Progenitor cell of endocrine pancreas (in vitro differentiated cells): ENCODE results near the gene OR5AK2. TPM values are rescaled to one million over a fixed set of nuclear protein-coding genes. Genes with fewer than 3 reads are reported as not detected.
A peak's percentile ranks its signal among the peaks of the same experiment; 100 is the strongest.
"Not testable (repeated sequence)": the region's sequence is repeated elsewhere in the genome, so short reads cannot be mapped to it uniquely, and the experiment has no call there.

Source experiments
- DNase-seq: peaks from one replicate; pipeline ENCODE4 v3.0.0; 2021; ENCODE audit warnings: low spot score; ENCODE audit not compliant: unreplicated experiment
- H3K27ac Mint-ChIP-seq: 2 replicates; pipeline ENCODE4 v1.8.0; 2021; ENCODE audit warnings: mild to moderate bottlenecking, moderate library complexity, mixed read lengths
- H3K27me3 Mint-ChIP-seq: 2 replicates; pipeline ENCODE4 v1.8.0; 2021; ENCODE audit warnings: mixed read lengths
- H3K36me3 Mint-ChIP-seq: 2 replicates; pipeline ENCODE4 v1.8.0; 2022; ENCODE audit warnings: mixed read lengths; ENCODE audit not compliant: insufficient read depth
- H3K4me1 Mint-ChIP-seq: 2 replicates; pipeline ENCODE4 v1.8.0; 2021; ENCODE audit warnings: low read depth, mixed read lengths
- H3K4me3 Mint-ChIP-seq: 2 replicates; pipeline ENCODE4 v1.8.0; 2021; ENCODE audit warnings: low read depth, mild to moderate bottlenecking, moderate library complexity, mixed read lengths
- H3K9me3 Mint-ChIP-seq: 2 replicates; pipeline ENCODE4 v1.8.0; 2021; ENCODE audit warnings: low read depth, mixed read lengths
- long read RNA-seq: library from polyadenylated mRNA; unstranded; transcript quantifications from one replicate; pipeline ENCODE4 v2.0.0, GENCODE V29; 2020
- total RNA-seq: library from RNA; stranded (reverse); gene quantifications from 2 replicates; pipeline ENCODE4 v1.2.1, GENCODE V29; 2021
- TF ChIP-seq, protein P1 (sequence below): fragments of 200-600 bp; sonication (generic); IDR thresholded peaks from one replicate; pipeline ENCODE4 v1.5.0; 2021; ENCODE audit warnings: antibody characterized with exemption, mild to moderate bottlenecking; ENCODE audit not compliant: unreplicated experiment

Gene OR5AK2, protein sequence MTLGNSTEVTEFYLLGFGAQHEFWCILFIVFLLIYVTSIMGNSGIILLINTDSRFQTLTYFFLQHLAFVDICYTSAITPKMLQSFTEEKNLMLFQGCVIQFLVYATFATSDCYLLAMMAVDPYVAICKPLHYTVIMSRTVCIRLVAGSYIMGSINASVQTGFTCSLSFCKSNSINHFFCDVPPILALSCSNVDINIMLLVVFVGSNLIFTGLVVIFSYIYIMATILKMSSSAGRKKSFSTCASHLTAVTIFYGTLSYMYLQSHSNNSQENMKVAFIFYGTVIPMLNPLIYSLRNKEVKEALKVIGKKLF
- total RNA-seq: not detected in 2 replicates
- long read RNA-seq: 0 reads

DNA sequence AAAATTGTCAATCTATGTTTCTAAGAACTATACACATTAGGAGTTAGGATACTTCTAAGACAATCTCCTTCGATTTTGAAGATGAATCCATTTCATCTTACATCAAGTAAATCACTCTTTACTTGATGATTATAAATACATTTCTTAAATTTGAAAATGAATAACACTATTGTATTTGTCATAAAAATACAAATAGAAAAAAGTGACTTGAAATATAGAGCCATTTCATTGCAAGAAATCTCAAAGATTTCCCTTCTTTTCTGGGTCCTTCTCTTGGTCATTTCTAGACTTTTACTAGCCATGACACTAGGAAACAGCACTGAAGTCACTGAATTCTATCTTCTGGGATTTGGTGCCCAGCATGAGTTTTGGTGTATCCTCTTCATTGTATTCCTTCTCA lies at the start of gene OR5AK2:
OR5AK2 (plus strand) TSS at position 301 of the 400 bp plus-strand sequence; CDS start at position 301, 0 bp downstream.
- H3K4me3 Mint-ChIP-seq: no peak within 1 kb of the TSS
- DNase-seq: no peak
- H3K27ac Mint-ChIP-seq: no peak within 1 kb of the TSS
- no peaks in the 10 kb centered on the region for H3K36me3 Mint-ChIP-seq
- no peaks in the 10 kb centered on the region for H3K27me3 Mint-ChIP-seq
- TF ChIP-seq, protein P1, sequence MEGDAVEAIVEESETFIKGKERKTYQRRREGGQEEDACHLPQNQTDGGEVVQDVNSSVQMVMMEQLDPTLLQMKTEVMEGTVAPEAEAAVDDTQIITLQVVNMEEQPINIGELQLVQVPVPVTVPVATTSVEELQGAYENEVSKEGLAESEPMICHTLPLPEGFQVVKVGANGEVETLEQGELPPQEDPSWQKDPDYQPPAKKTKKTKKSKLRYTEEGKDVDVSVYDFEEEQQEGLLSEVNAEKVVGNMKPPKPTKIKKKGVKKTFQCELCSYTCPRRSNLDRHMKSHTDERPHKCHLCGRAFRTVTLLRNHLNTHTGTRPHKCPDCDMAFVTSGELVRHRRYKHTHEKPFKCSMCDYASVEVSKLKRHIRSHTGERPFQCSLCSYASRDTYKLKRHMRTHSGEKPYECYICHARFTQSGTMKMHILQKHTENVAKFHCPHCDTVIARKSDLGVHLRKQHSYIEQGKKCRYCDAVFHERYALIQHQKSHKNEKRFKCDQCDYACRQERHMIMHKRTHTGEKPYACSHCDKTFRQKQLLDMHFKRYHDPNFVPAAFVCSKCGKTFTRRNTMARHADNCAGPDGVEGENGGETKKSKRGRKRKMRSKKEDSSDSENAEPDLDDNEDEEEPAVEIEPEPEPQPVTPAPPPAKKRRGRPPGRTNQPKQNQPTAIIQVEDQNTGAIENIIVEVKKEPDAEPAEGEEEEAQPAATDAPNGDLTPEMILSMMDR: no peak
- no peaks in the 10 kb centered on the region for H3K4me1 Mint-ChIP-seq
- peaks cover 6% of the 10 kb centered on the region for H3K9me3 Mint-ChIP-seq

DNA sequence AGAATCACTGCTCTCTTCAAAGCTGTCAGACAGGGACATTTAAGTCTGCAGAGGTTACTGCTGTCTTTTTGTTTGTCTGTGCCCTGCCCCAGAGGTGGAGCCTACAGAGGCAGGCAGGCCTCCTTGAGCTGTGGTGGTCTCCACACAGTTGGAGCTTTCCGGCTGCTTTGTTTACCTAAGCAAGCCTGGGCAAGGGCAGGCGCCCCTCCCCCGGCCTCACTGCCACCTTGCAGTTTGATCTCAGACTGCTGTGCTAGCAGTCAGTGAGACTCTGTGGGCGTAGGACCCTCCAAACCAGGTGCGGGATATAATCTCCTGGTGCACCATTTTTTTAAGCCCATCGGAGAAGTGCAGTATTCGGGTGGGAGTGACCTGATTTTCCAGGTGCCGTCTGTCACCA lies 43.2 kb upstream of the OR5AK2 start:
- H3K4me3 Mint-ChIP-seq, H3K27ac Mint-ChIP-seq, H3K27me3 Mint-ChIP-seq, H3K36me3 Mint-ChIP-seq, DNase-seq: not testable (repeated sequence)
- H3K9me3 Mint-ChIP-seq: peaks cover 36% of the 10 kb centered on the region
- H3K4me1 Mint-ChIP-seq: peaks cover 12% of the 10 kb centered on the region

DNA sequence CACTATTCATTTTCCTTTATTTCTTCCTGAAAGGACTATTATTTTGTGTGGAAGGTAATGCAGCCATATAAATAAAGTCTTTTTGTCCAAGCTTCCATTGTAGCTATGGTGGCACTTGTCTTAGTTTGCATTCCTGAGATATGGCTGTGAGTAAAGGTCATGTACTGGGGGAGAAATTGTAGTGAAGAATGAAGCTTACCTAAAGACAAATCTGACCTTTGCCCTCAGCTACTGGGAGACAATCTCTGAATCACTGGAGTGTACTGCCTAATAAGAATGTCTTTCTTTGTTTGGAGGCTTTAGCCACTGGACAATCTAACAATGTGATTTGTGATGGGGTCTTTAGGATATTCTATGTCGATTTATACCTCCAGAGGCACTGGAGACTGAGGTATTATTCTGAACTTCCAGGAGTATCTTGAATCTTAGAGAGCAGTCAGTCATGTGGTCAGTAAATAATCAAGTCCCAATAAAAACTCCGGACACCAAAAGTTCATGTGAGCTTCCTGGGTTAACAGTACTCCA lies 39.7 kb upstream of the OR5AK2 start:
- Mint-ChIP-seq H3K27me3 (no peaks in the 10 kb centered on the region), H3K27ac (peak overlapping the region; percentile 46), H3K4me3 (no peak overlapping the region), H3K9me3 (peaks cover 48% of the 10 kb centered on the region), H3K4me1 (peaks cover 12% of the 10 kb centered on the region), H3K36me3 (peaks cover 15% of the 10 kb centered on the region)
- DNase-seq: no peak
- TF ChIP-seq, protein P1: no peak

DNA sequence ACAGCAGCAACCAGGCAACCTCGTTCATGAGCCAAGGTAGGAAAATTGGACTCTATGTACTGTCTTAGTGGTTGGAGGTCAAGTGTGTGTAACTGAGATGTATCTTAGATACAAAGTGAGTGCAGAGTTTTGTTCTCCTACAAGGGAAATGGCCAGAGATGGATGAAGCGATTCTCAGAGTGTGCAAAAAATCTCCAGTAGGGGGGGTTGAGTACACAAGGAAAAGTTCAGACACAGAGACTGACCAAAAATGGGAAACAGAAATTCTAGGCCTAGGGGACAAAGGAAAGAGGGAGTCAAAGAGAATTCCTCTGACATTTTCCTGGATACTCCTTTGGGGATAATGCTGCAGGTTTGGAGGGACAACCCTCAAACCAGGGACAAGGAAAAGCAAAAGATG lies 38.2 kb upstream of the OR5AK2 start:
- Mint-ChIP-seq H3K4me1 (peaks cover 12% of the 10 kb centered on the region), H3K27me3 (no peaks in the 10 kb centered on the region), H3K9me3 (peaks cover 48% of the 10 kb centered on the region), H3K4me3 (no peak overlapping the region), H3K27ac (no peak overlapping the region), H3K36me3 (peaks cover 18% of the 10 kb centered on the region)
- DNase-seq: no peak
- TF ChIP-seq, protein P1: peak; percentile 8

DNA sequence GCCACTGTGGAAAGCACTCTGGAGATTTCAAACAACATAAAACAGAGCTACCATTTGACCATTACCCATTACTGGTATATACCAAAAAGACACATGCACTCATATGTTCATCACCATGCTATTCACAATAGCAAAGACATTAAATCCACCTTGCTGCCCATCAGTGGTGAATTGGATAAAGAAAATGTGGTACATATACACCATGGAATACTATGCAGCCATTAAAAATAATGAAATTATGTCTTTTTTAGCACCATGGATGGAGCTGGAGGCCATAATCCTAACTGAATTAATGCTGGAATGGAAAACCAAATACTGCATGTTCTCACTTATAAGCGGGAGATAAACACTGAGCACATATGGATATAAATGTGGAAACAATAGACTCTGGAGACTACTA lies 34.8 kb upstream of the OR5AK2 start:
- Mint-ChIP-seq H3K36me3 (peaks cover 11% of the 10 kb centered on the region), H3K4me1 (peaks cover 11% of the 10 kb centered on the region), H3K9me3 (peaks cover 32% of the 10 kb centered on the region)
- H3K27ac Mint-ChIP-seq, H3K4me3 Mint-ChIP-seq, H3K27me3 Mint-ChIP-seq, DNase-seq: not testable (repeated sequence)

DNA sequence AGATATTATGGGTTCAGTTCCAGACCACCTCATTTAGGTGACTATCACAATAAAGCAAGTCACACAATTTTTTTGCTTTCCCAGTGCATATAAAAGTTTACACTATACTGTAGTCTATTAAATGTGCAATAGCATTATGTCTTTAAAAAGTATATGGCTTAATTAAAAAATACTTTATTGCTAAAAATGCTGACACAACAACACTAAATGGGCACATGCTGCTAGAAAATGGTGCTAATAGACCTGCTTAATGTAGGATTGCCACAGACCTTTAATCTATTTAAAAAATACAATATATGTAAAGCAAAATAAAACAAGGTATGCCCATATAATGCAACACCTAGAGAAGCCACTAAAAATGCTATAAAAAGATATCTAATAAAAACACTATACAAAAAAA lies 27.1 kb upstream of the OR5AK2 start:
- Mint-ChIP-seq H3K9me3 (peaks cover 11% of the 10 kb centered on the region), H3K27me3 (no peaks in the 10 kb centered on the region), H3K27ac (no peak overlapping the region), H3K4me3 (no peak overlapping the region), H3K4me1 (no peaks in the 10 kb centered on the region), H3K36me3 (no peaks in the 10 kb centered on the region)
- TF ChIP-seq, protein P1: no peak
- no peak for DNase-seq
